HG03457 (cell line): ENCODE measurements around the gene KIF6.

ENCODE experiments used
- ATAC-seq: cut with Tn5 transposase; IDR thresholded peaks from one replicate; pipeline ENCODE4 v1.9.1; 2021; ENCODE audit warnings: moderate number of reproducible peaks; ENCODE audit not compliant: unreplicated experiment

The KIF6 gene

GRCh38 chr6:39391182-39391581, 334.0 kb downstream of the KIF6 start:
- no peak for ATAC-seq

GRCh38 chr6:39389484-39389767, 335.8 kb downstream of the KIF6 start:
- ATAC-seq: no peak

GRCh38 chr6:39388606-39389483, 336.4 kb downstream of the KIF6 start:
- ATAC-seq: no peak

- ATAC-seq: no peak
Observed at GRCh38 chr6:39387785-39388184, 337.4 kb downstream of the KIF6 start.

GRCh38 chr6:39386487-39386886, 338.7 kb downstream of the KIF6 start:
- no peak for ATAC-seq

GRCh38 chr6:39381550-39382140, 343.6 kb downstream of the KIF6 start:
- ATAC-seq: no peak

- no peak for ATAC-seq
Observed at GRCh38 chr6:39380837-39381549, 344.2 kb downstream of the KIF6 start.

GRCh38 chr6:39378960-39379425, 346.2 kb downstream of the KIF6 start:
- no peak for ATAC-seq

- ATAC-seq: no peak
Observed at GRCh38 chr6:39378175-39378959, 346.8 kb downstream of the KIF6 start.

GRCh38 chr6:39377539-39377950, 347.7 kb downstream of the KIF6 start:
- ATAC-seq: no peak

GRCh38 chr6:39375405-39375804, 349.8 kb downstream of the KIF6 start:
- ATAC-seq: no peak

GRCh38 chr6:39370390-39370789, 354.8 kb downstream of the KIF6 start:
- ATAC-seq: no peak

- no peak for ATAC-seq
Observed at GRCh38 chr6:39369987-39370386, 355.2 kb downstream of the KIF6 start.

GRCh38 chr6:39367700-39368099, 357.5 kb downstream of the KIF6 start:
- no peak for ATAC-seq

GRCh38 chr6:39366931-39367618, 358.1 kb downstream of the KIF6 start:
- ATAC-seq: no peak

- no peak for ATAC-seq
Observed at GRCh38 chr6:39365281-39366074, 359.7 kb downstream of the KIF6 start.

- ATAC-seq: no peak
Observed at GRCh38 chr6:39363280-39363679, 361.9 kb downstream of the KIF6 start.

- ATAC-seq: no peak
Observed at GRCh38 chr6:39362487-39362865, 362.7 kb downstream of the KIF6 start.

- ATAC-seq: no peak
Observed at GRCh38 chr6:39361657-39362486, 363.3 kb downstream of the KIF6 start.
